OCI-LY7 (cell line): Measurements from ENCODE around the gene MIA2. TPM values are rescaled to one million over a fixed set of nuclear protein-coding genes. Genes with fewer than 3 reads are reported as not detected.

Experiments used
- BruUV-seq: library from RNA; stranded (reverse); fragments of 400-500 nt; replicated peaks from 2 replicates; lab custom pipeline; 2021; lab: Mats Ljungman, UMichigan
- CTCF ChIA-PET: fragments of 300-600 bp; sonication (Branson Sonifier 250); formaldehyde crosslinking; loops from one replicate; lab custom pipeline; 2022; ENCODE audit warnings: antibody characterized with exemption; ENCODE audit not compliant: unreplicated experiment; lab: Charles Lee
- POLR2A ChIA-PET: fragments of 300-600 bp; sonication (Branson Sonifier 250); formaldehyde crosslinking; loops from one replicate; lab custom pipeline; 2022; ENCODE audit warnings: antibody characterized with exemption; lab: Charles Lee
- DNase-seq: peaks from one replicate; pipeline ENCODE4 v3.0.0-alpha.2; 2015; ENCODE audit warnings: low spot score
- H2AFZ ChIP-seq: fragments of 200-600 bp; sonication (generic), shearing (Covaris generic); 2 replicates; pipeline ENCODE4 v1.6.1; 2014; ENCODE audit warnings: mild to moderate bottlenecking, antibody characterized with exemption, low read length, moderate library complexity
- H3K27ac ChIP-seq: fragments of 200-600 bp; sonication (generic); 2 replicates; pipeline ENCODE4 v1.5.1; 2014; ENCODE audit warnings: mixed run types, low read depth, mild to moderate bottlenecking, moderate library complexity, low read length, inconsistent platforms; ENCODE audit not compliant: poor library complexity, severe bottlenecking
- H3K36me3 ChIP-seq: fragments of 200-600 bp; sonication (generic); 2 replicates; pipeline ENCODE4 v1.6.1; 2014; ENCODE audit warnings: mild to moderate bottlenecking, antibody characterized with exemption, low read length, moderate library complexity, mixed read lengths; ENCODE audit not compliant: insufficient read depth
- H3K4me1 ChIP-seq: fragments of 200-600 bp; sonication (generic); 2 replicates; pipeline ENCODE4 v1.5.1; 2014; ENCODE audit warnings: mild to moderate bottlenecking, low read length; ENCODE audit not compliant: insufficient read depth, poor library complexity, severe bottlenecking
- H3K4me2 ChIP-seq: fragments of 200-600 bp; sonication (generic); 2 replicates; pipeline ENCODE4 v1.6.1; 2014; ENCODE audit warnings: mild to moderate bottlenecking, low read length
- H3K4me3 ChIP-seq: fragments of 200-600 bp; sonication (generic); 2 replicates; pipeline ENCODE4 v1.5.1; 2014; ENCODE audit warnings: mild to moderate bottlenecking, low read depth, low read length; ENCODE audit not compliant: poor library complexity, severe bottlenecking
- H3K79me2 ChIP-seq: fragments of 200-600 bp; sonication (generic); 2 replicates; pipeline ENCODE4 v1.6.1; 2016; ENCODE audit warnings: low read depth, mild to moderate bottlenecking, low read length, moderate library complexity, mixed read lengths; ENCODE audit not compliant: insufficient read depth
- H3K9me2 ChIP-seq: fragments of 200-600 bp; sonication (generic); 2 replicates; pipeline ENCODE4 v1.6.1; 2016; ENCODE audit warnings: mild to moderate bottlenecking, low read length, mixed read lengths; ENCODE audit not compliant: insufficient read depth
- H3K9me3 ChIP-seq: fragments of 200-600 bp; sonication (generic); 2 replicates; pipeline ENCODE4 v1.6.1; 2014; ENCODE audit warnings: mild to moderate bottlenecking, mixed run types, low read length, mixed read lengths
- H4K20me1 ChIP-seq: fragments of 200-600 bp; sonication (generic); 2 replicates; pipeline ENCODE4 v1.6.1; 2014; ENCODE audit warnings: mild to moderate bottlenecking, antibody characterized with exemption, low read length, moderate library complexity, mixed read lengths; ENCODE audit not compliant: insufficient read depth
- CTCF ChIP-seq: fragments of 200-600 bp; sonication (generic); conservative IDR thresholded peaks from 2 replicates; pipeline ENCODE4 v1.5.1; 2014; ENCODE audit warnings: mild to moderate bottlenecking, antibody characterized with exemption, low read length, moderate library complexity, mixed read lengths
- EZH2phosphoT487 ChIP-seq: fragments of 200-600 bp; sonication (generic); IDR thresholded peaks from 2 replicates; pipeline ENCODE4 v1.6.1; 2018; ENCODE audit warnings: low read depth, borderline replicate concordance, mild to moderate bottlenecking, mixed run types, antibody characterized with exemption, low read length, moderate library complexity, mixed read lengths
- intact Hi-C: fragments of 100-400 bp; cut with micrococcal nuclease; formaldehyde crosslinking; loops from one replicate; pipeline ENCODE4 v1.10.0; 2022; ENCODE audit not compliant: unreplicated experiment
- total RNA-seq, 2 experiments: library from RNA; depleted of rRNA in 1 of 2; stranded (reverse); fragments of >200 nt in 1 of 2; shearing (Covaris generic) in 1 of 2; gene quantifications; 2 replicates each; pipeline ENCODE4 v1.2.3, GENCODE V29; 2014 to 2022

MIA2 gene
- total RNA-seq, 2 experiments from 2014 or later = 20.2 to 28.3 TPM

GRCh38 chr14:39384177-39384576 is 150.5 kb downstream of the MIA2 start:
- intact Hi-C loops = no loop called here
- Histone ChIP-seq H3K79me2 (no peaks in the 10 kb centered on the region), H4K20me1 (no peaks in the 10 kb centered on the region), H3K4me2 (no peak overlapping the region), H3K9me3 (no peaks in the 10 kb centered on the region), H3K27ac (no peak overlapping the region), H2AFZ (no peak overlapping the region), H3K36me3 (no peaks in the 10 kb centered on the region), H3K4me3 (no peak overlapping the region), H3K9me2 (no peaks in the 10 kb centered on the region), H3K4me1 (no peaks in the 10 kb centered on the region)
- POLR2A ChIA-PET = interaction anchor here (0.6 to 1.2 kb wide), 4 partner anchors 9 to 108 kb away, joined by 3 to 4 read pairs (median 3); no protein-coding TSS in a partner anchor
- CTCF ChIA-PET = no interaction called here
- no peak for DNase-seq
- BruUV-seq = no TSS peak
- no peak for TF ChIP-seq CTCF
- no peak for TF ChIP-seq EZH2phosphoT487

DNA sequence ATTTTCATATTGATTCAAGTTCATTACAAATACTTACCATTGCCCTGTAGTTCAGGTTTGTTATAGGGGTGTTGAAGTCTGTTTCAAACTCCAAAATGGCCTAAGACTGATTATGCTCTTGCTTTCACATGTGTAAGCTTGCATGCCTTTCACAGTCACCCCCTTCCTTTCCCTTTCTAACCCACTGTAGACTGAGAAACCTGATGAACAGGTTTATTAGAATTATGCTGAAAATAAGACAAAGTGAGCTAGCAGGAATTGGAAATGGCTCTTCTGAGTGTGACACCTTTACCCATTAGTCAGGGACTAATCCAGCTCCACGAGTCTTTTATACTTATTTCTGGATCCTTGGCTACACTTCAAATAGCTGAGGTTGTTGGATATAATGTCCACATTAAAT is 159.6 kb downstream of the MIA2 start:
- Histone ChIP-seq H4K20me1 (no peaks in the 10 kb centered on the region), H3K79me2 (no peaks in the 10 kb centered on the region), H3K9me3 (no peaks in the 10 kb centered on the region), H3K27ac (no peak overlapping the region), H3K4me3 (no peak overlapping the region), H3K9me2 (no peaks in the 10 kb centered on the region), H3K4me2 (no peak overlapping the region), H2AFZ (no peak overlapping the region), H3K4me1 (no peaks in the 10 kb centered on the region), H3K36me3 (peaks cover 27% of the 10 kb centered on the region; the same call in 1 of the 2 replicates)
- ChIA-PET POLR2A (interaction anchor here (0.6 to 1.3 kb wide), 2 partner anchors 12 to 20 kb away, joined by 3 read pairs; no protein-coding TSS in a partner anchor), CTCF (no interaction called here)
- DNase-seq = no peak
- no peak for TF ChIP-seq CTCF
- no peak for TF ChIP-seq EZH2phosphoT487
- no TSS peak for BruUV-seq
- intact Hi-C loops = no loop called here

DNA sequence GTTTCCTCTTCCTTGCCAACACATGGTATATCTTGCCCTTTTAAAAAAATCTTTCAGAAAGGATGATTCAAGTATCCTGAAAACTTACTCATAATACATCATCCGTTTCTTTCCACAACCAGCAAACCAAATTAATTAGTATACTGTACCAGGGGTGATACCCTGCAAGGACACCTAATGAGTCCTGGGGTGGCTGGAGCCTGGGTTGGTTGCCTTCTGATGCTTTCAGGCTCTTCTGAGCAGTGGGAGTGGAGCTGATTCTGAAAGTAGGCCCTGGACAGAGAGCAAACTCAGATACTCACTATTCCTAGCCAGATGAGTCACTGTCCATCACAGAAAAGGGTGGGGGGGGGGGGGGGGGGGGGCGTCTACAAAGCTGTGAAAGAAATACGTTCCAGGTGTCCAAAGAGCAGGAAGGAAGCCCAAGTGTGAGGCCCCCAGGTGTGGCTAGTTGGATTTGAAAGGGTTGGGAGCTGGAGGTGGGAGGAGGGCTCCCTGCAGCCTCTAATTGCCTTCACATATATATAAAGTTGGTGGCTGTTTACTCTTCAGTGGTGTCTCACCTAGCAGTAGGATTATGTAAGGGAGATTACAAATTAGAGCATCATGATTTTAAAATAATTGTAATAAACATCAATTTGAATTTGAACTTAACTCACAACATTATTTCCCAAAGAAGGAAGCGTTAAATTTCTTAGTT is 162.0 kb downstream of the MIA2 start:
- TF ChIP-seq CTCF (no peak), EZH2phosphoT487 (no peak)
- intact Hi-C loops = no loop called here
- CTCF ChIA-PET = no interaction called here

More for the DNA sequence above, 162.0 kb downstream of the MIA2 start:
- Histone ChIP-seq H3K79me2 (no peaks in the 10 kb centered on the region), H3K4me2 (no peak overlapping the region), H3K9me3 (no peaks in the 10 kb centered on the region), H3K36me3 (peaks cover 38% of the 10 kb centered on the region; the same call in 1 of the 2 replicates), H3K4me1 (no peaks in the 10 kb centered on the region), H3K4me3 (no peak overlapping the region), H3K27ac (no peak overlapping the region), H2AFZ (no peak overlapping the region), H4K20me1 (no peaks in the 10 kb centered on the region), H3K9me2 (no peaks in the 10 kb centered on the region)
- DNase-seq = no peak
- POLR2A ChIA-PET = interaction anchor here (1.8 to 1.9 kb wide), 2 partner anchors 19 to 36 kb away, joined by 4 to 5 read pairs; partner anchors contain the start of gene FBXO33
- BruUV-seq = no TSS peak
